KOPT-K1 (cell line): ENCODE measurements around the gene NPTN.
"Not testable (repeated sequence)": the region's sequence is repeated elsewhere in the genome, so short reads cannot be mapped to it uniquely, and the experiment has no call there.

Experiments used
- H3K27ac ChIP-seq: fragments of 200-600 bp; sonication (generic); 2 replicates; pipeline ENCODE4 v1.5.1; 2016; ENCODE audit warnings: antibody characterized with exemption, mild to moderate bottlenecking, low read depth, low read length; ENCODE audit not compliant: poor library complexity, severe bottlenecking
- H3K36me3 ChIP-seq: fragments of 200-600 bp; sonication (generic); 2 replicates; pipeline ENCODE4 v1.5.1; 2017; ENCODE audit warnings: antibody characterized with exemption, mild to moderate bottlenecking, low read length, moderate library complexity; ENCODE audit not compliant: insufficient read depth
- H3K9me3 ChIP-seq: fragments of 200-600 bp; sonication (generic); 2 replicates; pipeline ENCODE4 v1.5.1; 2017; ENCODE audit warnings: antibody characterized with exemption, low read length, mild to moderate bottlenecking; ENCODE audit not compliant: insufficient read depth, poor library complexity, severe bottlenecking

NPTN gene

GRCh38 chr15:73650416-73651126, 17.4 kb upstream of the NPTN start:
- H3K9me3 ChIP-seq = no peaks in the 10 kb centered on the region
- H3K36me3 ChIP-seq = no peaks in the 10 kb centered on the region
- H3K27ac ChIP-seq = no peak overlapping the region

- Histone ChIP-seq H3K27ac (no peak overlapping the region), H3K36me3 (no peaks in the 10 kb centered on the region), H3K9me3 (no peaks in the 10 kb centered on the region)
These were observed 14.8 kb upstream of the NPTN start for GRCh38 chr15:73648014-73648295.

- Histone ChIP-seq H3K9me3 (no peaks in the 10 kb centered on the region), H3K27ac (no peak overlapping the region), H3K36me3 (no peaks in the 10 kb centered on the region)
These were observed 14.2 kb upstream of the NPTN start for GRCh38 chr15:73647259-73648013.

- not testable (repeated sequence) for H3K36me3 ChIP-seq, H3K27ac ChIP-seq
- peaks cover 22% of the 10 kb centered on the region for H3K9me3 ChIP-seq
These were observed 6.3 kb upstream of the NPTN start for GRCh38 chr15:73639464-73639863.

- Histone ChIP-seq H3K36me3 (no peaks in the 10 kb centered on the region), H3K9me3 (peaks cover 22% of the 10 kb centered on the region), H3K27ac (no peak overlapping the region)
These were observed 4.3 kb upstream of the NPTN start for GRCh38 chr15:73637527-73637926.

GRCh38 chr15:73633991-73634495, 854 bp upstream of the NPTN start:
- Histone ChIP-seq H3K27ac (peak overlapping the region; percentile 58), H3K9me3 (no peaks in the 10 kb centered on the region), H3K36me3 (no peaks in the 10 kb centered on the region)

GRCh38 chr15:73632670-73633058, 525 bp downstream of the NPTN start:
- Histone ChIP-seq H3K9me3 (no peaks in the 10 kb centered on the region), H3K27ac (peak overlapping the region; percentile 58), H3K36me3 (no peaks in the 10 kb centered on the region)

- Histone ChIP-seq H3K36me3 (no peaks in the 10 kb centered on the region), H3K9me3 (no peaks in the 10 kb centered on the region), H3K27ac (peak overlapping the region; percentile 58)
These were observed 1.1 kb downstream of the NPTN start for GRCh38 chr15:73631915-73632669.

GRCh38 chr15:73630921-73631362, 2.2 kb downstream of the NPTN start:
- no peak overlapping the region for H3K27ac ChIP-seq
- no peaks in the 10 kb centered on the region for H3K36me3 ChIP-seq
- no peaks in the 10 kb centered on the region for H3K9me3 ChIP-seq

GRCh38 chr15:73629798-73630429, 3.3 kb downstream of the NPTN start:
- H3K36me3 ChIP-seq = no peaks in the 10 kb centered on the region
- H3K27ac ChIP-seq = no peak overlapping the region
- H3K9me3 ChIP-seq = no peaks in the 10 kb centered on the region

GRCh38 chr15:73628976-73629797, 4.0 kb downstream of the NPTN start:
- H3K36me3 ChIP-seq = no peaks in the 10 kb centered on the region
- no peaks in the 10 kb centered on the region for H3K9me3 ChIP-seq
- no peak overlapping the region for H3K27ac ChIP-seq

GRCh38 chr15:73628102-73628501, 5.1 kb downstream of the NPTN start:
- Histone ChIP-seq H3K27ac (no peak overlapping the region), H3K36me3 (no peaks in the 10 kb centered on the region), H3K9me3 (no peaks in the 10 kb centered on the region)

- no peak overlapping the region for H3K27ac ChIP-seq
- no peaks in the 10 kb centered on the region for H3K9me3 ChIP-seq
- no peaks in the 10 kb centered on the region for H3K36me3 ChIP-seq
These were observed 7.1 kb downstream of the NPTN start for GRCh38 chr15:73626072-73626471.

- Histone ChIP-seq H3K9me3 (no peaks in the 10 kb centered on the region), H3K27ac (no peak overlapping the region)
These were observed 8.7 kb downstream of the NPTN start for GRCh38 chr15:73624530-73624929.

More at GRCh38 chr15:73624530-73624929, 8.7 kb downstream of the NPTN start:
- no peaks in the 10 kb centered on the region for H3K36me3 ChIP-seq
